Measurements from ENCODE around the gene GNAO1. TPM values are rescaled to one million over a fixed set of nuclear protein-coding genes. Genes with fewer than 3 reads are reported as not detected.
A peak's percentile ranks its signal among the peaks of the same experiment; 100 is the strongest.

GNAO1 gene
- not detected in 2 replicates for total RNA-seq

DNA sequence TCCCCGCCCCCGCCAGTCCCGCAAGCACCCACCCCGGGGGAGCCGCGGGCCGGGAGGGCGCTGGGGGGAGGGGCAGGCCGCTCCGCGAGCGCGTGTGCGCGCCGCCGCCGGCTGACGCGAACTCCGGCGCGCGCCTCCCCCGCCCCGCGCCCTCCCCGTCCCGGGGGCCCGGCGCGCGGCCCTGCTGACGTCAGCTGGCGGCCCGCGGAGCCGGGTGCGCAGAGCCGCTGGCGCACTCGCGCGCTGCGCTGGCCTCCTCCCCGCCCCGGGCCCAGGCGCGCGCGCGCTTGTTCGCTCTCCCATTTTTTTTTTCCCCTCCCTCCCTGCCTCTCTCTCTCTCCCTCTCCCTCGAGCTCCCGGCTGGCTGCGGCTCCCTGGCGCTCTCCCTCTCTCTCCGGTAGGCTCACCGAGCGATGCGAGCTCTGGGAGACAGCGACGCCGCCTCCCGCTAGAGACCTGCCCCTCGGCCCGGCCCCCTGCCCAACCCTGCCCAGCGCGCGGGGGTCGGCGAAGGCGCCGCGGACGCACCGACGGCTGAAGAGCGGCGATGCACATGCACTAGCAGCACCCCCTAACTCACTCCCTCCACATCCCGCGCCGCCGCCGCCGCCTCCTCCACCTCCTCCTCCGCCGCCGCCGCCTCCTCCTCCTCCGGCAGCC lies at the start of gene GNAO1:
Gene GNAO1, plus strand, starts transcription at position 334 of the 660 bp plus-strand sequence. CDS start 747 bp downstream, outside the sequence.
- no peak for DNase-seq (ENCODE audit: low read depth, low spot score)

DNA sequence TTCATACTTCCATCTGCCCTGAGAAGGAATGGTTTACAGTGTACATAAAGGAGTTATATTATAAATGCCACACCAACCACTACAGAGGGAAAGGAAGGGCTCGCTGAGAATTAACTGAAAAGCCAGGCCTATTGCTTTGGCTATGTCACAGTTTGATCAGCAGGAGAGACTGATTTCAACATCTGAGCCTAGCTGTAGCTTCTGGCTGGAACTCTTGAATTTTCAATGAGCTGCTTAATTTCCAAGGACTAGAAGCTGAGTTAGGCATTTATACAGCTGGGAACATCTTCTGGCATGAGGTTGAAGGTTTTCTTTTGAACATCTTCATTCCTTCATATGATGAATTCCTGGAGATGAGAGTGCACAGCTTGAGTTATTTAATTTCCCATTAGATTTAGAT lies 47.6 kb upstream of the GNAO1 start:
- DNase-seq (ENCODE audit: low read depth, low spot score): no peak

DNA sequence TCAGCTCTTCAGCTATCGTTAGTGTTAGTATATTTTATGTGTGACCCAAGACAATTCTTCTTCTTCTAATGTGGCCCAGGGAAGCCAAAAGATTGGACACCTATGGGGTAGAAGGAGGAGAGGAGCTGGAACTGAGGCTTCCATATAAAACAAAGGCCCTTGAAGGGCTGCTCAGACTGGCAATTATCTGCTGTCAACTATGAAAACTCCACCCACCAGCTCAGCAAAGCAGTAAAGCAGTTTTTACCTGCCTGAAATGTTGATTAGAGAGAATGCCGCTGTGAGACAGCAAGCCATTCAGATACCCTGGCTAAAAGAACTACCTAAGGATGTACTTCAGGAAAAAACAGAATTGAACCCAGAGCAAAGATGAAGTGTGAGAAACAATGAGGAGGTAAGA lies 45.9 kb upstream of the GNAO1 start:
- DNase-seq (ENCODE audit: low read depth, low spot score): no peak

DNA sequence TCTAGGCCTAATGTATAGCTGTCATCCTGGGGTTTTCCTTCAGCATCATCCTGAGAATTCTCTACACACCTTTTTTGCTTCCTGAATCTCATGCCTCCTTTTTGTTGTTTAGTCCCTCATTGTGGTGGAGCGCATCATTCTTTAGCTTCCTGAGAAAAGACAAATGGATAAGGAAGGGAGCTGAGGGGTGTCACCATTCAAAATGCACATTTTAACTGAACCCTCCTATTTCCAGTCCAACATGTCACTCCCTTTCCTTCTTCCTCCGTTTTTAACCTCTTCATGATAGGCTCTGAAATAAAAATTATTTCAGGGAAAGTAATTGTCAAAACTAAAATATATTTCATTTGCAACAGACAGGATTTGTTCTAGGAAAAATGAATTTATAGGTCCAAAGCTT lies 39.7 kb upstream of the GNAO1 start:
- no peak for DNase-seq (ENCODE audit: low read depth, low spot score)

DNA sequence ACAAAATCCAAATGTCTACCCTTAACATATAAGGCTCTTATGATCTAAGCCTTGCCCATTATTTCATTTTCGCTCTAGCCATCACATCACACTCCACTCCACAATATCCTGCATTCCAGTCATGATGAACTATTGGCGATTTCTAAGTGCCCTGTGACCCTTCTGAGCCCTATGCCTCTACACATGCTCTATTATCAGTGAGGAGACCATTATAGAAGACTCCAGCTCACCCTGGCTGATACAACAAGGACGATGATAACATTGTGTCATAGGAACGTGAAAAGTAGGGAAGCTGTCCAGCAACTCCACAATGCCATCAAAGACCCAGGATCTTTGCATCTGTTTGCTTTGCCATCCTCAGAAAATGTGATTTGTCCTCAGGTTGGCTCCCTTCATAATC lies 29.6 kb upstream of the GNAO1 start:
- DNase-seq (ENCODE audit: low read depth, low spot score): no peak

DNA sequence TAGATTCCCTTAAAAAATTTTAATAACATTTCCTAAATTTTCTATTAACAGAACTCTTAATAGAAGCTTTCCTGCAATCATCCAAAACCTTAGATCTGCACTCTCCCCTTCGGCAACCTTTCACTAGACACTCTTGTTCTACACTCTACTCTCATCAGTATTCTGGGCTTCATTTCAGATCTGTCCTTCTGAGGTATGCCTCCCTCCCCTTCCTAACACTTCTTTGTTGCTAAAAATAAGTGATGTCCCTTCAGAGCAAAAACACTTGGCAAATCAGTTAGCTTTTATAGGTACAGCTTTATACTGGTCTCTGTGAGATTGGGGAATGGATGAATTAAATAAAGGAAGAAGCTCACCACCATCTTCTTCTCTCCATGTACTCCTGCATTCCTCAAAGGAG lies 28.2 kb upstream of the GNAO1 start:
- no peak for DNase-seq (ENCODE audit: low read depth, low spot score)

DNA sequence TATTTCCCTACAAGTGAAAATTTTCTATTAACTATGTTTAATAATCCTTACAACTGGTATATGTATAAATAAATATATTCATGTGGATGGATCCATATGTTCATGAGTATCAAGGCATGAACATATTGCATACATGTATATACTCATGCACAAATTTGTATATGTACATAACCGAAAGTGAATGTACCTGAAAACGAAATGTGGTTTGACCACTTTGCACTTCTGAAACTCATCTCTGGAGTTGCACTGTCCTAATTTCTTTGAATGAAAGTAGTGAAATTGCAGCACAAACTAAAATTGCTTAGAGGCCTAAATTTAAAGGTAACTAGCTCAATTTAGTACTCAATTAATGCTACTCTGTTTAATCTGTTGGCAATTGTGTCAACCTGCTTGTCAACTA lies 27.4 kb upstream of the GNAO1 start:
- no peak for DNase-seq (ENCODE audit: low read depth, low spot score)

DNA sequence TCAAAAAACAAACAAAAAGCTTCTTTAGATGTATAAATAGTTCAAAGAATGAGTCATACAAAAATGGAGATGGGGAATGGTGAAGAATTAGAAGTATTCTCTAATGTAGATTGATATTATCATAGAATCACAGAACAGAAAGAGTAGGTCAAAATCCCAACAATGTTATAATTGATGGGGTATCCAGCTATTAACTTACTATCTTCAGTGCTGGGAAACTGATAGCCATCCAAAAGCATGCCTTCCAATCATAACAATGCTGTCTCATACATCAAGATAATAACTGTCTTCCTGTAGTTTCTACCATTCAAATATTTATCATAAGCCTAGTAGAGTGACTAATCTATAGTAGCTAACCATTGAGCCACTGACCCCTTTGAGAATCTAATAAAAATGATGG lies 26.7 kb upstream of the GNAO1 start:
- DNase-seq (ENCODE audit: low read depth, low spot score): no peak

DNA sequence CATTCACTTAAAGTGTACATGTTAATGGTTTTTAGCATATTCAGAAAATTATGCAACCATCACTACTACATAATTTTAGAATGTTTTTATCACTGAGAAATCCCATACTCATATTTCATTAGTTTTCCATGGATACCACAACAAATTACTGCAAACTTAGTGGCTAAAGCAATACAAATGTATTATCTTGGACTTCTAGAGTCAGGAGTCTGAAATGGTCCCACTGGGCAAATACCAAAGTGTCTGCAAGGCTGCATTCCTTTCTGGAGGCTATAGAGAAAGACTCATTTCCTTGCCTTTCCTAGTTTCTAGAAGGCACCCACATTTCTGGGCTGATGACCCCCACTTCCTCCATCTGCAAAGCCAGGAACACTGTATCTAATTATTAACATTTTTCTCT lies 16.9 kb upstream of the GNAO1 start:
- no peak for DNase-seq (ENCODE audit: low read depth, low spot score)

DNA sequence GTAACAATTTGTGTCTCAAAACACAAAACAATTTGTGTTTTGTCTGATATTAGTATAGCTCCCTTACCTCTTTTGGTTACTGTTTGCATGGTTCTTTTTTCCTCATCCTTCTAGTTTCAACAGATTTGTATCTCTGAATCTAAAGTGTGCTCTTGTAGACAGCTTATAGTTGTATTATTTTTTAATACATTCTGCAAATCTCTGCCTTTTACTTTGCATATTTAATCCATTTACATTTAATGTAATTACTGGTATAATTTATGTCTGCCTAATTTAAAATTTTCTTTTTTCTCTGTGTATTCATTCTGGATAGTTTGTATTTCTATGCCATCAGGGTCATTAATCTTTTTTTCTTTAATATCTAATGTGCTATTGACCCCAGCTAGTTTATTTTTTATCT lies 9.9 kb upstream of the GNAO1 start:
- DNase-seq (ENCODE audit: low read depth, low spot score): no peak

DNA sequence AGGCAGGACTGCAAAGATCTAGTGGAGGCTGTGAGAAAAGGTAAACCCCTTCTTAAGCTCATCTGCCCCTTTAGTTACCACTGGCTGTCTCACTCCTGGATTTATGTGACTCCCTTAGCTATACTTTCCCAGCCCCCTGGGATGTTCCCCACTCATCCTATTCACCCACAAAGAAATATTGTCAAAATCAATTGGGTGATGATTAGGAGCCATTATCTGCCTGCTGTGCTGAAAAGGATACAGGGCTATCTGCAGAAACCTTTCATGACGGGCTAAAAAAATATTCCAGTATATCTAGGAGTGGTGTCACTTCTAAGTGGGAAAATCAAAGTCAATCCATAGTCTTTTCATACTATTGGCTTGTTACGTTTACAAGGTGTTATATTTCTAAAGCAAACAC lies 8.0 kb upstream of the GNAO1 start:
- no peak for DNase-seq (ENCODE audit: low read depth, low spot score)

DNA sequence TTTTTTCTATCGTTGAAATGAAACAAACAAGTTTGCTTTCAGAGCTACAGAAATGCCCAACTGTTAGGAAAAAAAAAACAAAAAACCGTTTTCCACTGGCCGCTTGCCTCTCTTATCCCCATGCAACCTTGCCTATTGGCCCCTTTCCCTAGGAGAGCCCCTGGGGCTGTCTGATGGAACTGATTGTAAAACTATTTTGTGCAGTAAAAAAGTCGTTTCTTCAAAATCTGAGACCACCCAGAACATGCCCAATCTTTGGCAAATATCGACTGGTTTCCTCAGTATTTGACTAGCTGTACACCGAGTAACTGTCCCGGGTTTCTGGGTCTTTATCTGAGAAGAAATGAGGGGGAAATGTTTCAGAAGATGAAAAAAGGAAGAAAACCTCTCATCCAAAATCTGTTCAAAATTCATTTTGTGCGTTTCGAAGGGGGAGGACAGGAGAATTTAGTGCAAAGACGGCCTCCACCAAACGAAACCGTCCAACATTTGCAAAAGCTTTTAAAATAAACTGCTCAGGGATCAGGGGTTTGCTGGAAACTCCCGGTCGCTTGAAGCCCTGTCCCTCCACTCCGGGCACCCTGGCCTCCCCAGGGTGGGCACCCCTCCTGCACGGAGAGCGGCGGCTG lies 1.1 kb upstream of the GNAO1 start:
- DNase-seq (ENCODE audit: low read depth, low spot score): no peak

DNA sequence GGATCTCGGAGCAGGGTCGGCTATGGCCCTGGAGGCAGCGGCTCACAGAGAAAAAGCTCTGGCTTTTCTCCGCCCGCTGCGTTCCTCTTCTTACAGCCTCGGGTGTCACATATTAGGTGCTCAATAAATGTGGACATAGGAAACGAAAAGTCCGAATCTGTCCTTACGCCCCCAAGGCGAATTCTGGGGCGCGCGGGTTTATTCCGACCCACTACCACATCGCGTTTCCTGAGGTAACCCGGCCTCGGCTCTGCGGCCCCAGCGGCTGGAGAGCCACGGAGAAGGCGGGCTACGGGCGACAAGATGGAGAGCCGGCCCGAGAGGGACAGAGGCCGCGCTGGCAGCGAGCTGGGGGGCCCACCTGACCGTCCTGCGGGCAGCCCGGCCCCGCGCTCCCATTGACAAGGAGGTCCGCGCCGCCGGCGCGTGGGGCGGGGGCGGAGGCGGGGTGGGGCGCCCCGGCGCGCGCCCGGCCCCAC lies 573 bp upstream of the GNAO1 start:
- DNase-seq (ENCODE audit: low read depth, low spot score): no peak

DNA sequence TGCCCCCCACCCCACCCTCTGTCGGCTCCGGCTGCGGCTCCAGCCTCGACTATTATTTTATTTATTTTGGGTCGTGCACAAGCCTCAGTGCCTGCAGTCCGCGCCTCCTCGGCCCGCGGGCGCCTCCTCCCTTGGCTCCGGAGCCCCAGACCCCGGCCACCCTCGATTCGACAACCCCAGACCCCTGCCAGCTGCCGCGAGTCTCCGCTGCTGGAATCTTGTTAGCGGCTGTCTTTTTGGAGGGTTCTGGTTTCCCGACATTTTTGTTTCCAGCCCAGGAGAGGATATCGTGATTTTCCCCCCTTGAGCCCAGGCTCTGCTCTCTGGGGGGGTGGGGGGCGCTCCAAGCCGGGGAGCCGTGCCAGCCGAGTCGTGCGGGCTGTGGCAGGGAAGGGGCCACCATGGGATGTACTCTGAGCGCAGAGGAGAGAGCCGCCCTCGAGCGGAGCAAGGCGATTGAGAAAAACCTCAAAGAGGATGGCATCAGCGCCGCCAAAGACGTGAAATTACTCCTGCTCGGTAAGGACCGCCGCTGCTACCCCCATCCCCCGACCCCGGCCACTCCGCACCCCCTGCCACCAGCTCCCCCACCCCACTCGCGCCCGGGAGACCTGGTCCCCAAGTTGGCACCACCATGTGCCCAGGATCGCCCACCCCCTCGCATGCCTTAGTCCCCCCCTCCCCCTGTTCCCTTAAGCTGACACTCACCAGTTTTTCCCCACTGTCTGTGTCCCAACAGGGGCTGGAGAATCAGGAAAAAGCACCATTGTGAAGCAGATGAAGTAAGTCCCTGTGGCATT lies 746 bp downstream of the GNAO1 start:
- DNase-seq (ENCODE audit: low read depth, low spot score): no peak

DNA sequence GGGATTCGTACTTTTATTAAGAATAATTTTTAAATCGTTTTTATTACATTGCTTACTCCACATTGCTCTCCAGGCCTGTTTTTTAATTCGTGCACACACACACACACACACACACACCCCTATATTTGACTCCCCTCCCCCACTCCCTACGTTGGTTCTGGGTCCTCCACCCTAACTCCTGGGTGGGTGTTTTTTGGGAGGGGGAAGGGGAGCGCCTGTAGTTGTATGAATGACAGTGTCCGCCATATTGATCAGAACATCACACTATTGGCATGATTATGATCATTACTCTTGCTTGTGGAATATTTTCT lies 1.3 kb downstream of the GNAO1 start:
- no peak for DNase-seq (ENCODE audit: low read depth, low spot score)

DNA sequence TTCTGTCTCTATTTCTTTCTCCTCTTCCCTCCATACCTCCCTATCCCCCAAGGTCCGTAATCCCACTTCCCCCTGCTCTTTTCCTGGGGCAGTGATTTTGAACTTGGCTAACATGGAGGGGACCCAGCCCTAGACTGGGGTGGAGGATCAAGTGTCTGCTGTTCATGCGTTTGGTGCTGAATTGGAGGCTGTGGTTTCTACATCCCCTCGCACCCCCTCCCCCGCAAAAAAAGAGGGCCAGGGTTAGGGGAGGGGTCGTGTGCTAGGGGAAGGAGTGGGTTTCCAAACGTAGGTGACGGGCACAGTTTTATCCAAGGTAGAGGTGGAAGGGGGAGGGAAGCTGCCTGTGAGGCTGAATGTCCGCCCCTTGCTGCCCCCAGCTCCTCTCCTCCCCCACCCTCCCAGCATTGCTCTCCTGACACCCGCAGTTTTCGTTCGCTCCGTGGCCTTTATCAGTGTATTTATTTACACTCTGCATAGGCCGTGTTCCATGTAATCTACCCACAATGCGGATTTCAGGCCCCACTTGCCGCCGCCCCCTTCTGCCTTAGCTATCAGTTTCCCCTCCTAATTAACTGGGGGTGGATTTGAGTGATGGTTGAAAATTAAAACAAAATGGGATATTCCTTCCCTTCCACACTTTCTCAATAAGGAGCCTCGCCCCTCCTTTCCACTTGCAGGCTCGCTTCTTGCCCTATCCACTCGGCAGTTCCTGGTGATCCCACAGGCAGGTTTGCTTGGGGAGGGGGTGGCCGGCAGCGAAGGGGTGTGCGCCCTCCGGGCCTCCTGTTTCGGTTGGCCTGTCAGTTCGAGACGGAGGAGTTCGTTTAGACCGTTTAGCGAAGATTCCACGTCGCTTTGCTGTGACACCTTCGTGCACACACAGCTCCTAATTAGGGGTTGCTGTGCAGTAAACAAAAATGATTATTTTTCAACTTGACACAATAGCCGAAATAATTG lies 2.0 kb downstream of the GNAO1 start:
- DNase-seq (ENCODE audit: low read depth, low spot score): no peak

DNA sequence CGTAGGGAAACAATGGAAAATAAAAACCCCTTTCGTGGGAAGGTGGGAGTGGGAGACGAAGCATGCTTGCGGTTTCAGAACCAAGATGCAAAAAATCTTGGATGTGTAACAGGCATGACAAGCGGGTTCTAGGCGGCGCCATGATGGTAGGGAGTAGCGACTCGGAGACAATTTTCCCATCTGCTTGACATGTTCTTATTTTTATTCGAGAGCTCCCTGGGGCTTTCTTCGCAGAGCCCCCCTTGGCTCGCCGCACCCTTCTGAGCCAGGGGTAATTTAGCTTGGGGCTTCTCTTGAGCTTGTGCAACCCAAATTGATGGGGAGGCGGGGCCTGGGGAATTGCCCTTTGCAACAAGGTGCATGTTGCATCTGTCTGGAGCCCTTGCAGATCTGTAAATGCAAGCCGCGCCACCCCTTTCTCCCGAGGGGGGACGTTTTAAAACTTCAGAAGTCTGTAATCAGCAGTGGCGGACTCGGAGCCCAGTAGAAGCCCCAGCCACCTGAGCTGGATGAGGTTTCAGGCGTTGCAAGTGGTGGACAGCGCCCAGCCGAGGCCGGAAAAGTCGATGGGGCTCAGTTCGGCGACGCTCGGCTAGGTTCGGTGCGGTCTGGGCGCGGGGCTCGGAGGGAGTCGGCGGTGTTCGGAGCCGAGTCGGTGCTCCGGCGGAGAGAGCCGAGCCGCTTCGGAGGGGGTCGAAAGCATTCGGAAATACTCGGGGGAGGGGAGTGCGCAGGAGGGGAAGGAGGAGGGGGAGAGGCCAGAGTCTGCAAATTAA lies 2.9 kb downstream of the GNAO1 start:
- DNase-seq (ENCODE audit: low read depth, low spot score): peak; percentile 5

DNA sequence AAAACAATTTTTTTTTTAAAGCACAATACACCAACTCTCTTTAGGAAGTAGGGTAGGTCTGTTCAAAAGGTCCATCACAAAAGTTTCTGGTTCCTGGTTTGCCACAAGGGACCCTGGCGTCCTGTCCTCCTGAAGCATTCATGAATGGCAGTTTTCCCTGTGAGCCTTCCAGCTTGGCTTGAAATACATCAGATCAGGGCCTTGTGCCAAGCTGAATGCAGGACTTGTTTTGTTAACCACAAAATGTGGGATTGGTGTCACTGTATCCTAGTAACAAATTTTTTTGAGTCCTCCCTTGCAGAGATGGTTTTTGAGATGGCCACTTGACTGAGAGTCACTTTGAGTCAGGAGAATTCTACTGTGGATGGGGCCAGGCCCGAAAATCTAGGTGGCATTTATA lies 3.9 kb downstream of the GNAO1 start:
- DNase-seq (ENCODE audit: low read depth, low spot score): no peak

DNA sequence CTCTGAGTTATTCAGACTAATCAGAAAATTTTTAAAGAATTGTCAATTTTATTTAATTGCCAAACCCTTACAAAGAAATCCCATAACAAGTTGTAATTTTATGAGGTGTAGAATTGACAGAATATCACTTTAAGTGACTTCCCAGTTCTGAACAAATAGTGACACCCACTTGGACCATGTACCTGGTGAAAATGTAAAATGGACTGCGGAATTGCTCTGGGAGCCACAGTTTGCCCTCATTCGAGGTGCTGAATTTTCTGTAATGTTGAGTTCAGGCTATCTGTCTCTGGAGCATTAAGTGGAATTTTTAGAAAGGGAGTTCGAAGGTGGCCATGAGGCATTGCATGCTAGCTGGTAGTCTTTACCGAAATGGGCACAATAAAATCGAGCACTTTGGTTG lies 5.1 kb downstream of the GNAO1 start:
- no peak for DNase-seq (ENCODE audit: low read depth, low spot score)

DNA sequence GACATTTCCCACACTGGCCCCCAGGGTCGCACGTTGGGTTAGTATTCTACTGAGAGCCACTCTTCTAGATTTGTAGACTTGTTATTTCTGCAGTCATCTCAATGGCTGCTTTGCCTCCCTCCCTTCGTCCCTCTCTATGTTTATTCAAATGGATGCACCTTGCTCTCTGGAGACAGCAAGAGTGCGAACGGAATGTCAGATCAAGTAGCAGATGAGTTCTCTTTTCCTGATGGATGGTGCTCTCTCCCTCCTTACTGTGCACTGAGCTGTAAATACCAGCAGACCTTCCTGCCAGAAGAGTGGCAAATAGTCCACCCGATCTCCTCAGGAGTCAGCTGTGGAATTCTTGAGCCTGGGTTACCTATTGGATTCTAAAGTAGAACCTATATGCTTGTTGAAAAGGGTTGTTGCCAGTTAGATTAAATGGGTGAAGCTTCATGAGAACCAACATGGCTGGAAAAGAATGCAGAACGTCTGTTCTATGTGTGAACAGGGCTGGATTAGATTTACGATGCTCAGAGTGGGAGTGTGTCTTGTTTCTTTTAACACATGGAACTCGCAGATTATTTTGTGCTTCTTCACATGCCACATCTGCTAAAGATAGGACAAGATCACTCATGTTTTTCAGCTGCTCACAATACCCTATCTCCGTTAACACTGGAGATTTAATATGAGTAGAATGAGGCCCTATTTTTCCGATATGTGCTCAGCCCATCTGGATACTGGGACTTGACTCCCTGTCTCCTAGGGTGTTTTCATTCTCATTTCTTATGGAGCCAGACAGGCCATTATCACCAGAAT lies 6.1 kb downstream of the GNAO1 start:
- no peak for DNase-seq (ENCODE audit: low read depth, low spot score)
